CD4-positive, alpha-beta T cell treated with Interleukin-12 subunit alpha and Interleukin-12 subunit beta, for 1 hour (primary cell): ENCODE data around the gene LRRC31.

Experiments used
- DNase-seq: peaks from one replicate; pipeline ENCODE4 v3.0.0-alpha.2; 2020

The LRRC31 gene

DNA sequence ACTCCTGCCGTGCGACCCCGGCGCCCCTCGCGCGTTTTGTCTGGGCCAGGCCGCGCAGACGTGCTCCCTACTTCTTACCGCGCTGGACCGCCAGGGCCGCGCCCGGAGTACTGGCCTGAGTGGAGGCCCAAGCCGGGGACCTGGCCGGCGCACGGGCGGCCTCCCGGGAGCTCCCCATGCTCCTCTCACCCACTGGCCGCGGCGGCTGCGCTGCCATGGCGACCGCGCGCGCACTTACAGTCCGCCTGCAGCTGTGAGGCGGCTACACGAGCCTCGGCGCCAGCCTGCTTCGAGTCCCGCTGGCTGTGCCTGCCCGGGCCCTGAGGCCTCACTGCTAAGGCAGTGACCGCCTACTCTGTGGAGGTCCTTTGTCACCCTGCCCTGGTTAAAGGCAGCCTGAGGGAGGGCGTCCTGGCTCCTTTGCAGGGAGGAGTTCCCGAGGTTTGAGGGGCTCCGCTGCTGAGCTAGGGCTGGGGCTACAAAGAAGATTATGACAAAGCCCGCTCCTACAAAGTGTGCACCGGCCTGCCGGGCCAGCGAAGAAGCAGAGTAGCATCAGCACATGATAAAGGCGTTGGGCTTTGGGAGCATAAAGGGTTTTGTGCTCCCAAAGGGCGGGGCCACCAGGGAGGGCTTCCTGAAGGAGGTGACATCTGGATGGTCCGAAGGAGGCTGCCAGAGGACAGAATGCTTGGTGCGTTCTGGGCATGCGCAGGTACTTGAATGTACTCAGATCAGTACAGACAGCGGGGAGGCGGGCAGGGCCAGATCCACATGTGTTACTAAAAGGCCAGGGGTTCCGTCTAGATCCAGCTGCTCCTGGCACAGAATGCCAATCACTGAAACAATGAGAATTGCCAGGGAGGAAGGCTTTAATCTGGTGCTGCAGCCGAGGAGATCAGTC lies 57.2 kb downstream of the LRRC31 start, which contains the start of the genes LRRC34 and LRRIQ4:
Gene LRRC34 (minus strand): TSS at position 573 of the 904 bp plus-strand sequence. CDS start 356 bp downstream, at position 217.
Gene LRRIQ4 (plus strand): TSS at position 539 of the 904 bp plus-strand sequence. CDS start 9,052 bp downstream, outside the sequence.
- DNase-seq: peak; percentile 69

DNA sequence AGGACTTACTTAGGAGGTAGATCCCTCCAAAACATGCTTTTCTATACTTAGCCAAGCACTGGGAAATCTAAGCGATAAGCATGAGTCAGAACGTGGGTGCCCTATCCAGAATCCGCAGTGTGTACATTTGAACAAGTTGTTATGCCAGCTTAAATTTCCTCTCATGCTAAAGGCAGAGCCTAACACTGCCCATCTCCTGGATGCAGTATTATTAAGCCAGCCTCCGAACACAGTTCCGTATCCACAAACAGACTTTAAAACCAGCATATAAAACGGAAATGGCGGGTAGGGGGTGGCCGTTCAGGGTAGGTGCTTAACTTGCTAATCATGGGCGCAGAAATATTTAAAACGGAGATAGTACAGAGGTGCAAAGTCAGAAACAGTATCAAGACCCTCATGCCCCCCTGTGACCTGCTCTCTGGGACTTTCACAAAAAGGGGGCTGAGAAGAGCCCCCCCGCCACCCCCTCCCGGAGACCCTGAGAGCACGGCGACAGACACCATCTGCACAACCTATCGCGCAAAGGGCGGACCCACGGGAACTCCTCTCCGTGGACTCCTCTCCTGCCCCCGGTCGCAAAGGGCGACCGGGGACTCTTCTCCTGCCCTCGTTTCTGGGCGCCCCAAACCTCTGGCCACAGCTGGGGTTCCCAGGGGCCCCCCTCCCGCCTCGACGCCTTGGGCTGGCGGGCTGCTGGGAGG lies 58.0 kb downstream of the LRRC31 start:
- DNase-seq: peak; percentile 6

DNA sequence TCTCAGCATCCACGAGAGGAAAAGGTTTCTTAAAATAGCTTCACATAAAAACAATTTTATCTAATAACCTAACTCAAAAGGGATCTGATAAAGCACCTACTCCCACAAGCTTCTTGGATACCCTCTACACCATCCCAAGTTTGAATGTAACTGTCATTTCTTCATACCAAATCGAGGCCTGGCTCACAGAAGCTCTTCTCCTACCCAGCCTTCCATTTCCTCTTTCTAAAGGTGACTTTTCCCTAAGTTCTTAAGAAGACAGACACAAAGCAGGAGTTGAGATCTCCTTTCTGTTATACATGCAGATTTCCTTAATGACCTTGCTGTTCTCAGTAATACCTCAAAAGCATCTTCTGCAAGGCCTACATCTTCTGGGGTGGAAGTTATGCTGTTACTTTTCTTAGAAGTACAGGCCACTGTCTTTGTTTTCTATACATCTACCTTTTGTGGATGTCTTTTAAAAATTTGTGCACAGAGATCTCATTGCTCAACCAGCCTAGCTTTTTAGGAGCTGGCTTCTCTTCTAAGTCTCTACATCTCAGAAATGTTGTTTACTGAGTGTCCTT lies 60.4 kb downstream of the LRRC31 start:
- DNase-seq: no peak

DNA sequence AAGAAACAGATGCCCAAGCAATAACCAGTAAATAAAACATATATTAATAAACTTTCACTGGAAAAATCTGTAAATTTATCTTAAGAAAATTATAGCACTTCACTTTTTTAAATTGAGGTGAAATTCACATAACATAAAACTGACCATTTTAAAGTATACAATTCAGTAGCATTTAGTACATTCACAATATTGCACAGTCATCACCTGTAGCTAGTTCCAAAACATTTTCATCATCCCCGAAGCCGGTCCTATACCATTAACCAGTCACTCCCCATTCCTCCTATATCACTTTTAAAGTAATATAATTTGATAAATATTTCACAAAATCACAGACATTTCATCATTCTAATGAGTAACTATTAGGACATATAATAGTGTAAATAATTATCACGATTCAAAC lies 65.1 kb downstream of the LRRC31 start:
- DNase-seq: no peak

DNA sequence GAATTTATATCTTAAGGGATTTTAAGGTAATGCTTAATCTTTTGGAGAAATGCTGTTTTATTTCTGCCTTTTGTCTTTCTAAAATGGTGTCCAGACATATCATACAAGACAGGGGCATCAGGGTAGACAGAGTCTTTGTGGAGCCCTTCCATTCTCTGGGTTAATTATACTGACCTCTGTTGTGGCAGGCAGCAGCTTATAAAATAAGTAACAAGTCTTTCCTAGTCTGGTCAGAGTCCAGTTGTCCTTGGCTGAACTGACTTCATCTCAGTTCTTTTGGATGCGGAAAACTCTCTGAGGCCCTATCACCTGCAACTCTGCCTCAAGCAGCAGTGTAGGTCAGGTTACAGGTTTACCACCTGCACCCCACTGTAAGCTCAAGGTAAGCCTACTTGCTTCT lies 77.4 kb downstream of the LRRC31 start:
- DNase-seq: no peak

DNA sequence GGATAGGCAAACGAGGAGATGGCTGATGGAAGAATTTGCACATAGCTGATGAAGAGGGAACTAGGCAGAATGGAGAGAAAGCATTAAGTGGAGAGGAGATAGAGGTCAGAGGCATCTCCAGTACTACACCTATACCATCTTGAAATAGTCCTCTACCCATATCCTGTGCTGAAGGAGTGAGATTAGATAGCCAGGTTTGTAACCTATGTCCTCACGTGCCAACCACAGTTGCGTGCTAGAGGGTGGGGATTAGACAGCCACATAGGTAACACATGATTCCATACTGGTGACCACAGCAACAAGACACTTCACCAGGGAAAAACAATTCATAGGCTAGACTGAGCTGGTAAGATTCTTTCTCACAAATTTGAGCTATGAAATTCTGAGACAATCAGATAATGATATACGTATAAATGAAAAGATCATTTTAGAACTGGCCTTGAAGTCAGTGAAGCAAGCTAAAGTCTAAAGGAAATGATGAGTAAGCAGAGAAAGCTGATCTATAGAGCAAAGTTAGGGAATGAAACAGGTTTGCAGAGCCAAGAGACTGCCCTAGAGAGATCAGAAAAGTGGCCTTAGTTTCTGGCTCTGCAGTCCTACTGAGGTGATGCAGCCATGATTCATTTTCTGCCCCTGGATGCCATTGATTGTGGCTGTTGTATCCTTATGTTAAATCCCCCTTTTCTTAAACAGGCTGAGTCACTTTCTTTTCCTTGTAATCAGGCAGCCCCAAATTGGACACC lies 78.9 kb downstream of the LRRC31 start:
- no peak for DNase-seq

DNA sequence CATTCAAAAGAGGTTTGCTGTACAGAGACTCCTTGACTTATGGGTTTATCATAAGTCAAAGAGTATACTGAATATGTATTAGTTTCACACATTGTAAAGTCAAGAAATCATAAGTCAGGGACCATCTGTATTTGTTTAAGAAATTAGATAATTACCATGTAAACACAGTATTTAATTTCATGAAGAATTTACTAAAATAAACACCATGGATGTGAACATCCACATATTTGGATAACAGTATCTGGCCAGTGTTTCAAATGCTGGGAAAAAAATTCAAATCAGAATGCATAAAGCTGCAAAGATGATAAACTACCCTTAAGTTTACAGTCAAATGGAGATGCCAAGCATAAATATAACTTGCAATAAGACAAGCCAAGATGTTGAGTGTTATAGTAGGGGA lies 79.5 kb downstream of the LRRC31 start:
- no peak for DNase-seq
